GM21717 (cell line): ENCODE data around the gene ENOX1.

Experiments
- ATAC-seq: cut with Tn5 transposase; IDR thresholded peaks from one replicate; pipeline ENCODE4 v1.9.1; 2021; ENCODE audit warnings: mild to moderate bottlenecking, moderate library complexity; ENCODE audit not compliant: unreplicated experiment

The ENOX1 gene

GRCh38 chr13:43297967-43298678, 488.6 kb downstream of the ENOX1 start:
- ATAC-seq: no peak

DNA sequence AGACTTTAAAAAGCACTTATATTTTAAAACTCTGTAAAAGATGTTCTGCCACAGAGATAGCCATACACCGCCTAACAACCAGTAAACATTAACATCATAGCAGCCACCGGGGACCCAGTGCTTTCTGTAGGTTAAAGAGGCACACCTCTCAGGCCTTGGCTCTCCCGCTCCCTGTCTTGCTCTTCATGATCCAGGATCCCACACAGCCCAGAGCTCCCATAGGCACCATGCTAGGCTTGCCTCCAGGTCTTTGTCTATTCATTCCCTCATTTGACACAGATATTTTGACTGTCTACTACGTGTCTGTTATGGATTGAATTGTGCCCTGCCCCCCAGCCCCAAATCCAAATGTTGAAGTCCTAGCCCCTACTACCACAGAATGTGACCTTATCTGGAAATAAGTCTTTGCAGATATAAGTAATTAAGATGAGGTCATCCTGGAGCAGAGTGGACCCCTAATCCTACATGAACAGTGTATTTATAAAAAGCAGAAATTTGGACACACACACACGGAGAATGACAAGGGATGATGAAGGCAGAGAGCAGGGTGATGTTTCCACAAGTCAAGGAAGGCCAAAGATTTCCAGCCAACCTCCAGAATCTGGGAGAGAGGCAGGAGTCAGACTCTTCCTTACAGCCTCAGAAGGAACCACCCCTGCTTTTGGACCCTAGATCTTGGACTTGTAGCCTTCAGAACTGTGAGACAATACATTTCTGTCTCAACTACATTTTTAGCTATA, 490.8 kb downstream of the ENOX1 start:
- no peak for ATAC-seq

- no peak for ATAC-seq
These were observed 491.5 kb downstream of the ENOX1 start for GRCh38 chr13:43295321-43295720.

GRCh38 chr13:43294412-43294811, 492.4 kb downstream of the ENOX1 start:
- no peak for ATAC-seq

- ATAC-seq: no peak
These were observed 492.8 kb downstream of the ENOX1 start for GRCh38 chr13:43293986-43294385.

DNA sequence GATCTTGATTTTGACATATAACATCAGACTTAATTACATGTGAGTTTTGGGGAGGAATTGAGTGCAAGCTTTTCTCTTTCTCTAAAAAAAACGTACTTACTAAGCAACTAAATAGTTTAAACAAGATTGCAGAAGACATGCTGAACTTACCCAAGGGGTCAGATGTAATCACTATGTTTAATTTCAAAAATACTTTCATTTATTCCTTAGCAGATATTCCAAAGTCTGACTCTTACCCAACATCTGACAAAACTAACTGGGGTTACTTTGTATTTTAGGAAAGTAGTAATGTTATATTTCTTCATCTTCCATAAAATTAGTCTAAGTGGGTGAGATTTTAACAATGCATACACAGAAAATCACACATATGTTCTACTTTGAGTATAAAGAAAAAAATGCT, 493.2 kb downstream of the ENOX1 start:
- no peak for ATAC-seq

DNA sequence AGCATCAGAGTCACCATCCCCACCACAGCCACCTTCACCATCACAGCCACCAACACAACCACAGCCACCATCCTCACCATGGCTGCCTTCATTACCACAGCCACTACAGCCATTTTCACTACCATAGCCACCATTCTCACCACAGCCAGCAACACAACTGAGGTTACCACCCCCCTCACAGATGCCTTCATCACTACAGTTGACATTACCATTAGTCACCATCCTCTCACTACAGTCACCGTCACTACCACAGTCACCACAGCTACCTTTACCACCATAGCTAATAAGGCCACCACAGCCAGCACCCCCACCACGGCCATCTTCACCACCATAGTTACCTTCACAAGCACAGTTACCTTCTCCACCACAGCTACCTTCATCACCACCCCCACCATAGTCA, 493.8 kb downstream of the ENOX1 start:
- ATAC-seq: no peak

- ATAC-seq: no peak
These were observed 495.3 kb downstream of the ENOX1 start for GRCh38 chr13:43291287-43292060.

DNA sequence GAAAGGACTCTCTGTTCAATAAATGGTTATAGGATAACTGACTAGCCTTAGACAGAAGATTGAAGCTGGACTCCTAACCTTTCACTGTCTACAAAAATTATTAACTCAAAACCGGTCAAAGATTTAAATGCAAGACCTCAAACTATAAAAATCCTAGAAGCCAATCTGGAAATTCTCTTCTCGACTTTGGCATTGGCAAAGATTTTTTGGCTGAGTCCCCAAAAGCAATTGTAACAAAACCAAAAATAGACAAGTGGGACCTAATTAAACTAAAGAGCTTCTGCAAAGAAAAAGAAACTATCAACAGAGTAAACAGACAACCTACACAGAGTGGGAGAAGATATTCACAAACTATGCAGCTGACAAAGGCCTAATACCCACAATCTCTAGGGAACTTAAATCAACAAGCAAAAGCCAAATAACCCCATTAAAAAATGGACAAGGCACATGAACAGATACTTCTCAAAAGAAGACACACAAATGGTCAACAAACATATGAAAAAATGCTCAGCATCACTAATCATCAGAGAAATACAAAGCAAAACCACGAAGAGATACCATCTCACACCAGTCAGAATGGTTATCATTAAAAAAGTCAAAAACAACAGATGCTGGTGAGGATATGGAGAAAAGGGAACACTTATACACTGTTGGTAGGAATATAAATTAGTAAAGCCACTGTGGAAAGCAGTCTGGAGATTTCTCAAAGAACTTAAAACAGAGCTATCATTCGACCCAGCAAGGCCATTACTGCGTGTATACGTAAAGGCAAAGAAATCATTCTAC, 497.1 kb downstream of the ENOX1 start:
- ATAC-seq: no peak

- no peak for ATAC-seq
These were observed 500.0 kb downstream of the ENOX1 start for GRCh38 chr13:43286751-43287150.

- no peak for ATAC-seq
These were observed 500.7 kb downstream of the ENOX1 start for GRCh38 chr13:43285933-43286597.

GRCh38 chr13:43284162-43284561, 502.6 kb downstream of the ENOX1 start:
- no peak for ATAC-seq

GRCh38 chr13:43279696-43280095, 507.1 kb downstream of the ENOX1 start:
- no peak for ATAC-seq

GRCh38 chr13:43278127-43278526, 508.6 kb downstream of the ENOX1 start:
- ATAC-seq: no peak

- ATAC-seq: no peak
These were observed 509.6 kb downstream of the ENOX1 start for GRCh38 chr13:43277142-43277541.

DNA sequence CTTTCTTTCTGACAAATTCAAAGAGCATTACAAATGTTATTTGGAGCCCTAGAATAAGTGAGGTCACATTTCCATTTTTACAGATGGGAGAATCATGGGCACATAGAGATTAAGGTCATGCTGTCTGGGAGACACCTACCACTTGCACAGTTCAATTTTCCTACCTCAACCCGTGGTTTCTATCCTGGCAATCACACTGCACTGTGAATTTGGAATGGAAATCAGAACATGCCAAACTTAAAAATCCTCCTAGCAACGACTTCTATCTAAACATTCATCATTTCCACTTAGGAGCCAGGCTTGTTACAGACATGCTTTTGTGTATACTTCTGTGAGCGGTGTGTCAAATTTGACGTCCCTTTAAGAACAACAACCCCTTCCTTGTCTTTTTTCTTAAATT, 511.9 kb downstream of the ENOX1 start:
- no peak for ATAC-seq

- ATAC-seq: no peak
These were observed 513.4 kb downstream of the ENOX1 start for GRCh38 chr13:43273362-43273761.

GRCh38 chr13:43272851-43273250, 513.9 kb downstream of the ENOX1 start:
- no peak for ATAC-seq

GRCh38 chr13:43271152-43271551, 515.6 kb downstream of the ENOX1 start:
- ATAC-seq: no peak

- ATAC-seq: no peak
These were observed 516.5 kb downstream of the ENOX1 start for GRCh38 chr13:43270130-43270830.
